Neural crest cell (in vitro differentiated cells): ENCODE data around the gene KIAA2012. TPM values are rescaled to one million over a fixed set of nuclear protein-coding genes. Genes with fewer than 3 reads are reported as not detected.
A peak's percentile ranks its signal among the peaks of the same experiment; 100 is the strongest.
"Not testable (repeated sequence)": the region's sequence is repeated elsewhere in the genome, so short reads cannot be mapped to it uniquely, and the experiment has no call there.

Experiments used
- DNase-seq: peaks from one replicate; pipeline ENCODE4 v3.0.0; 2021; ENCODE audit warnings: low read depth, mixed read lengths, low spot score
- H3K27ac Mint-ChIP-seq: one replicate; pipeline ENCODE4 v1.8.0; 2021; ENCODE audit warnings: mild to moderate bottlenecking, mixed read lengths; ENCODE audit not compliant: unreplicated experiment
- H3K27me3 Mint-ChIP-seq: 2 replicates; pipeline ENCODE4 v1.8.0; 2021; ENCODE audit warnings: low read depth, mild to moderate bottlenecking, mixed read lengths
- H3K36me3 Mint-ChIP-seq: 2 replicates; pipeline ENCODE4 v1.8.0; 2021; ENCODE audit warnings: low read depth, mild to moderate bottlenecking, mixed read lengths
- H3K4me1 Mint-ChIP-seq: 2 replicates; pipeline ENCODE4 v1.8.0; 2021; ENCODE audit warnings: mixed read lengths
- H3K4me3 Mint-ChIP-seq: one replicate; pipeline ENCODE4 v1.8.0; 2021; ENCODE audit warnings: mild to moderate bottlenecking, mixed read lengths
- H3K9me3 Mint-ChIP-seq: 2 replicates; pipeline ENCODE4 v1.8.0; 2021; ENCODE audit warnings: mixed read lengths
- total RNA-seq: library from RNA; stranded (reverse); gene quantifications from 2 replicates; pipeline ENCODE4 v1.2.1, GENCODE V29; 2021
- TF ChIP-seq, protein P1 (sequence below): fragments of 200-600 bp; sonication (generic); conservative IDR thresholded peaks from 2 replicates; pipeline ENCODE4 v1.5.0; 2021; ENCODE audit warnings: antibody characterized with exemption, mild to moderate bottlenecking

Gene KIAA2012
- total RNA-seq, 1 donor from 2014 or later: 0.07 TPM

DNA sequence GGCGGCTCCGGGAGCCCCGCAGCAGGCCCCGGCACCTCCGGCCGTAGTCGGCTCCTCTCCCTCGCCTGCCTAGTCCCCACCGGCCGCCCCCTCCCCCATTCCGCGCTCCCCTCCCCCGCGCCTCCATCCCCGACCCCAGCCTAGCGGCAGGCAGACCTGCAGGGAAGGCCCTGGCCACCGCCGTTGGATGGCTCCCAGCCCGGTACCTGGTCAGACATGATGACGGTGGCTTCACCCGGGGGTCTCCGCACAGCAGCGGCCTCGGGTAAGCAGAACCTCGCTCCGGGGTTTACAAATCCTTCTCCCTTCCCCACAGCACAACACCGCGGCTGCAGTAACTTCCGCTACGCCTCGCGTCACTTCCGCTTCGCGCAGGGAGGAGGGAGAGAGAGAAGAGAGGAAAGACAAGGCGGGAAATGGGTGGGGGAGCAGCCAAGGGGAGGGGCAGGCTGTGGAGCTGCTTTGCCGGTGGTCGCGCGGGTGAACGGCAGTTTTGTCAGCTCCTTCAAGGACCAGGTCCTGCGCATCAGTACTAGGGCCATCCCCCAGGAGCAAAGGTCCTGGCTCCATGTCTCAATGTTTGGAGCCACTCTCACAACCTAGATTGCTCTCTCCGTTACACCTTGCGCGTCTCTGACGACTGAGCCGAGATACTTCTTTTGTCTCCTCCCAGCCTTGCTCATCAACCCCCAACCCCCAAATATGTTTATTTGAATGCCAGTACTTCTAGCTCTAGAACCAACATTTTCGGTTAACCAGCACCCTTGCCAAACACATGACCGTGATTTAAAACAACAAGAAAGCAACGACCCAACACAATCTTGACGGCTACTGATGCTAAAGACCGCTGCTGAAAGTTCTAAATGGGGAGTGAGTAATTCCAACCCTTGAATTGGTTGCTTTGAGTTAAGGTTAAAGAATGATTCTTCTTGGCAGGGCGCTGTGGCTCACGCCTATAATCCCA is 165.5 kb downstream of the KIAA2012 start, which contains the start of gene SUMO1:
TSS of gene SUMO1 (minus strand) at position 364 of the 964 bp plus-strand sequence. CDS start at position 218, 146 bp downstream.
- Mint-ChIP-seq H3K27me3 (no peaks in the 10 kb centered on the region), H3K4me3 (peak within 1 kb of the TSS; percentile 100), H3K36me3 (no peaks in the 10 kb centered on the region), H3K4me1 (peaks cover 26% of the 10 kb centered on the region), H3K9me3 (no peaks in the 10 kb centered on the region), H3K27ac (peak within 1 kb of the TSS; percentile 98)
- TF ChIP-seq, protein P1, sequence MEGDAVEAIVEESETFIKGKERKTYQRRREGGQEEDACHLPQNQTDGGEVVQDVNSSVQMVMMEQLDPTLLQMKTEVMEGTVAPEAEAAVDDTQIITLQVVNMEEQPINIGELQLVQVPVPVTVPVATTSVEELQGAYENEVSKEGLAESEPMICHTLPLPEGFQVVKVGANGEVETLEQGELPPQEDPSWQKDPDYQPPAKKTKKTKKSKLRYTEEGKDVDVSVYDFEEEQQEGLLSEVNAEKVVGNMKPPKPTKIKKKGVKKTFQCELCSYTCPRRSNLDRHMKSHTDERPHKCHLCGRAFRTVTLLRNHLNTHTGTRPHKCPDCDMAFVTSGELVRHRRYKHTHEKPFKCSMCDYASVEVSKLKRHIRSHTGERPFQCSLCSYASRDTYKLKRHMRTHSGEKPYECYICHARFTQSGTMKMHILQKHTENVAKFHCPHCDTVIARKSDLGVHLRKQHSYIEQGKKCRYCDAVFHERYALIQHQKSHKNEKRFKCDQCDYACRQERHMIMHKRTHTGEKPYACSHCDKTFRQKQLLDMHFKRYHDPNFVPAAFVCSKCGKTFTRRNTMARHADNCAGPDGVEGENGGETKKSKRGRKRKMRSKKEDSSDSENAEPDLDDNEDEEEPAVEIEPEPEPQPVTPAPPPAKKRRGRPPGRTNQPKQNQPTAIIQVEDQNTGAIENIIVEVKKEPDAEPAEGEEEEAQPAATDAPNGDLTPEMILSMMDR: peak; percentile 20
- DNase-seq: peak; percentile 87

DNA sequence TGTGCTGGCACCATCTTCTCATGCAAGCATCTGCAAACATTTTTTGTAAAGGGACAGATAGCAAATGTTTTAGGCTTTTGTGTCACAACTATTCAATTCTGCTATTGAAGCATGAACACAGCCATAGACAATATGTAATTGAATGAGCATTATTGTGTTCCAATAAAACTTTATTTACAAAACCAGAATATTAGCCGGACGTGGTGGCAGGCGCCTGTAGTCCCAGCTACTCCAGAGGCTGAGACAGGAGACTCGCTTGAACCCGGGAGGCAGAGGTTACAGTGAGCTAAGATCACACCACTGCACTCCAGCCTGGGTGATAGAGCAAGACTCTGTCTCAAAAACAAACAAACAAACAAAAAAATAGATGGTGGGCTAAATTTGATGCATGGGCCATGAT is 174.7 kb downstream of the KIAA2012 start:
- H3K27me3 Mint-ChIP-seq, H3K4me1 Mint-ChIP-seq, H3K9me3 Mint-ChIP-seq: not testable (repeated sequence)

DNA sequence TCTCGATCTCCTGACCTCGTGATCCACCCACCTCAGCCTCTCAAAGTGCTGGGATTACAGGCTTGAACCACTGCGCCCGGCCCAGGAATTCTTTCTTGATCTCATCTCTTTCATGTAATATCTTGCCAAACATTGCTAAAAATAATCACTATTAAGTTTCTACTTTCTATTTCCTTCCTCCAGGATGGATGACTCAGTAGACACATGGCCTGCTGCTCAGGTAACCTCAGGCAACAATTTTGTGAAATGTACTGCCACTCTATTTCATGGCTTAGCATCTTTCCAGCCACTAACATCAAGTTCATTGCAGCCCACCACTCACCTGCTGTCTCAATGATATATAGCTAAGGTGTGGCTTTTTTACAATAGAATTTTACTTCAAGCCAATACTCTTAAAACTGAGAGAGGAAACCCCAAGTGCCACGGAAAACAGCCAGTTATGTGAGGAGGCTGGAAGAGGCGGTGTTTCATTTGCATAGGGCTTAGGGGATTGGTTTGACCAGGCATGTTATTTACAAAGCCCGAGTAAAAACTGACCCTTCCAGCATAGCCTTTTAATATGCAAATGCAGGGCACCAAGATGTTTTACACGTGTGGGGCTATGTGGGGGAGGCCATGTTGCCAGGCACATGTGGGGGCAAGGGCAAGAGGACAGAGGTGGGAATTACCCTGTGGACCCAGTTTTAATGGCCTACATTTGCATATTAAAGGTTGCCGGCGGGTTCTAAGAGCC is 176.6 kb downstream of the KIAA2012 start:
- peaks cover 7% of the 10 kb centered on the region for H3K4me1 Mint-ChIP-seq
- no peaks in the 10 kb centered on the region for H3K27me3 Mint-ChIP-seq
- no peak overlapping the region for H3K27ac Mint-ChIP-seq

More for the DNA sequence above, 174.7 kb downstream of the KIAA2012 start:
- not testable (repeated sequence) for H3K27ac Mint-ChIP-seq, H3K4me3 Mint-ChIP-seq, H3K36me3 Mint-ChIP-seq, DNase-seq

DNA sequence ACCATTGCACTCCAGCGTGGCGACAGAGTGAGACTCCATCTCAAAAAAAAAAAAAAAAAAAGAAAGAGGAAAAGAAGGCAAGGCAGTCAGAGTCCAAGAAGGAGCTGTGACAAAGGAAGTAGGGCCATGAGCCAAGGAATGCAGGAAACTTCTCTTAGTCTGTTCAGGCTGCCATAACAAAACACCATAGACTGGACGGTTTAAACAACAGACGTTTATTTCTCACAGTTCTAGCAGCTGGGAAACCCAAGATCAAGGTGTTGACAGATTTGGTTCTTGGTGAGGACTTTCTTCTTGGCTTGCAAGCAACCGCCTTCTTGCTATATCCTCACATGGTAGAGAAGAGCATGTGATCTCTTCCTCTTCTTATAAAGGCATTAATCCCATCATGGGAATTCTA is 178.4 kb downstream of the KIAA2012 start:
- DNase-seq: no peak
- no peak overlapping the region for H3K27ac Mint-ChIP-seq
- TF ChIP-seq, protein P1: no peak
- H3K4me3 Mint-ChIP-seq: no peak overlapping the region
- peaks cover 4% of the 10 kb centered on the region for H3K9me3 Mint-ChIP-seq
- no peaks in the 10 kb centered on the region for H3K36me3 Mint-ChIP-seq
- no peaks in the 10 kb centered on the region for H3K27me3 Mint-ChIP-seq
- H3K4me1 Mint-ChIP-seq: peaks cover 7% of the 10 kb centered on the region

More for the DNA sequence above, 176.6 kb downstream of the KIAA2012 start:
- H3K9me3 Mint-ChIP-seq: peaks cover 4% of the 10 kb centered on the region
- TF ChIP-seq, protein P1: no peak
- H3K36me3 Mint-ChIP-seq: no peaks in the 10 kb centered on the region
- H3K4me3 Mint-ChIP-seq: peak overlapping the region; percentile 66
- no peak for DNase-seq

Other genes starting within 250 kb of the KIAA2012 start
- 89.1 and 91.0 TPM in 2 replicates for gene FZD7, start 39.4 kb upstream of the KIAA2012 start, total RNA-seq
- 128 and 139 TPM in 2 replicates for gene SUMO1, start 165.3 kb downstream of the KIAA2012 start, total RNA-seq
- gene NOP58, start 192.5 kb downstream of the KIAA2012 start, total RNA-seq: 103 and 110 TPM in 2 replicates